GM18907 (cell line): ENCODE measurements around the gene AQP9.
"Not testable (repeated sequence)": the region's sequence is repeated elsewhere in the genome, so short reads cannot be mapped to it uniquely, and the experiment has no call there.

Source experiments
- ATAC-seq: cut with Tn5 transposase; IDR thresholded peaks from one replicate; pipeline ENCODE4 v1.9.1; 2021; ENCODE audit warnings: mild to moderate bottlenecking, moderate library complexity; ENCODE audit not compliant: unreplicated experiment

Gene AQP9

DNA sequence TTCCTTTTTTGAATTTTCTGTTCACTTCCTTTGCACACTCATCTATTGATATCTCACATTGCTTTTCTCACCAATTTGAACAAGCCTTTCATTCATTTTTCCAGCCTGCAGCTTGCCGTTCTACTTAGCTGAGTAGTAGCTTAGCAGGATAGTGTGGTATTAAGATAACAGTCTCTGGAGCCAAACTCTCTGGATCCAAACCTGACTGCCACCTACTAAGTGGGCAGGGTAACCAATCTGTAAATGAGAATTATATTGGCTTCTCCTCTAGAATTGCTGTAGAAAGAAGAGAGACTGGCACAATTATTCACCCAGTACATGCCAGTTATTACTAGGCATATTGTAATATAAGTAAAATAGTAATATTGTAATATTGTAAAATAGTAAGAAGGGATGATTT is 40.5 kb downstream of the AQP9 start:
- no peak for ATAC-seq

DNA sequence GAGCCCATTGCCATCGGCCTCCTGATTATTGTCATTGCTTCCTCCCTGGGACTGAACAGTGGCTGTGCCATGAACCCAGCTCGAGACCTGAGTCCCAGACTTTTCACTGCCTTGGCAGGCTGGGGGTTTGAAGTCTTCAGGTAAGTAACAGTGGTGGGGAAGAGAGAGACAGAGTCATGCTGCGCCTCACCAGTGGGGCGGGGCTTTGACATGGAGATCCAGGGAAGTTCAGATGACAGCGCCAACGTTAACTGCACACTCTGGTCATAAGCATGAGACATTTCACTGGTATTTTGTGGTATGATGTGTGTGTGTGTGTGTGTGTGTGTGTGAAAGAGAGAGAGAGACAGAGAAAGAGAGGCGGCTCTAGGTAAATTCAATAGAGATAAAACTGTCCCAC is 41.0 kb downstream of the AQP9 start:
- ATAC-seq = no peak

GRCh38 chr15:58179741-58180381 is 41.7 kb downstream of the AQP9 start:
- ATAC-seq = no peak

- no peak for ATAC-seq
Observed at GRCh38 chr15:58182460-58183163, 44.4 kb downstream of the AQP9 start.

DNA sequence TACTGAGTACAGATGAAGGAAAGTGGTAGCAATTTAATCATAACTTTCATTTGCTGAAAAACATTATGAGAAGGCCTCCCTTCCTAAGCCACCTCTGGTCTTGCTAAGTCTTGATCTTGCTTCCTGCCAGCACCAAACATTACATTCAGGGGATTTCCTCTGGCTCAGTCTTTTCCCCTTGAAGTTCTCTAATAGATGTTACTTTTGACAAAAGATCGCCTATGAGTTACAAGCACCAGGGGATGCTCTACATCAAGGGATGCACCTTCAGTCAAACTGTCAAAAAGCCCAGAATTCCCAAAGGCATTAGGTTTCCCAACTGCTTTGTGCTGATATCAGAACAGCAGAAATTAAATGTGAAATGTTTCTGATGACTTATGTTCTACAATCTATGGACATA is 47.3 kb downstream of the AQP9 start:
- ATAC-seq = no peak

DNA sequence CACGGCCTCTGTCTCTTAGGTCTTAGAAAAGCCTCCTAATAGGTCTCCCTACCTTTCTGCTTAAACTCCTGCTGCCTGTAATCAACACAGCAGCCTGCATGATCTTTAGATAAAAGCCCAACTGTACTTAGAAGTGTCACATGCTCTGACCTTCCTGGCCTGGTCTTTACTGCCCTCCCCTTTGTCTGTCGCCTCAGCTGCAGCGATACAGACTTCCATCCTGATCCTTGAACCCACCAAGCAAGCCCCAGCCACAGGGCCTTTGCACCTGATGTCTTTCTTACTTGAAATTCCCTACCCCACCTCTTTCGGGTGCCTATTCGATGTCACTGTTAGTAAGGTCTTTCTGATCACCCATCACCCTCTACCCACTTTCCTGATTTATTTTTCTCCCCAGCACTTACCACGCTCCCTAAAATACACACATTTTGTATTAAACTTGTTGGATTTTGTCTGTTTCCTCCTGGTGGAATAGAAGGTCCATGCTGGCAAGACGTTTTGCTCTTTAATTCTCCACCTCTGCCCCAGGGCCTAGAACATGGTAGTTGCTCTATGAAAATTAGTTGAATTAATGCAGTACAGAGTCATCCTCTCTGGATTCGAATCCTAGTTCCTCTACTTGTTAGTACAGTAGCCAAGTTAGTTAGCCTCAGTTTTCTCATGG is 51.1 kb downstream of the AQP9 start:
- no peak for ATAC-seq

GRCh38 chr15:58190419-58190818 is 52.2 kb downstream of the AQP9 start:
- ATAC-seq = no peak

DNA sequence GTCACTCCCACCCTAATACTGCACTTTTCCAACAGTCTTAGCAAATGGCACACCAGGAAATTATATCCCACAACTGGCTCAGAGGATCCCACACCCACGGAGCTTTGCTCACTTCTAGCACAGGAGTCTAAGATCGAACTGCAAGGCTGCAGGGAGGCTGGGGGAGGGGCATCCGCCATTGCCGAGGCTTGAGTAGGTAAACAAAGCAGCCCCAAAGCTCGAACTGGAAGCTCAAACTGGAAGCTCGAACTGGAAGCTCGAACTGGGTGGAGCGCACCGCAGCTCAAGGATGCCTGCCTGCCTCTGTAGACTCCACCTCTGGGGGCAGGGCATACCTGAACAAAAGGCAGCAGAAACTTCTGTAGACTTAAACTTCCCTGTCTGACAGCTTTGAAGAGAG is 55.5 kb downstream of the AQP9 start:
- ATAC-seq = not testable (repeated sequence)

DNA sequence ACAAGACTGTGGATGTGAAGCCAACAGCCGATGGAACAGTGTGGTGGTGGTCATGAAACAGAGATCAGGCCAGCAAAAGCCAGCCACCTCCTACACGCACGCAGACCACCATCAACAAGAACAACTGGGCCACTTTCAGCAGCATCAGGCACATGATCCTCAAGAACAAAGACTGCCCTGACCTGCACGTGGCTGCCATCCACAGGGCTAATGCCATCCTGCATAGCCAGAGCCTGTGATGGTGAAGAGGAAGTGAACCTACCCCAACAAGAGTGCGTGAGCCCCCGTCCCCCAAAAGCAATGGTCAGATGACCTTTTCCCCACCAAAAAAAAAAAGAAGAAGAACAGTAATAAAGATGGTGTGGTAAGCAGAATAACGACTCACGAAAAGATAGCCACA is 62.6 kb downstream of the AQP9 start:
- ATAC-seq = no peak

- no peak for ATAC-seq
Observed at GRCh38 chr15:58201516-58201915, 63.3 kb downstream of the AQP9 start.

DNA sequence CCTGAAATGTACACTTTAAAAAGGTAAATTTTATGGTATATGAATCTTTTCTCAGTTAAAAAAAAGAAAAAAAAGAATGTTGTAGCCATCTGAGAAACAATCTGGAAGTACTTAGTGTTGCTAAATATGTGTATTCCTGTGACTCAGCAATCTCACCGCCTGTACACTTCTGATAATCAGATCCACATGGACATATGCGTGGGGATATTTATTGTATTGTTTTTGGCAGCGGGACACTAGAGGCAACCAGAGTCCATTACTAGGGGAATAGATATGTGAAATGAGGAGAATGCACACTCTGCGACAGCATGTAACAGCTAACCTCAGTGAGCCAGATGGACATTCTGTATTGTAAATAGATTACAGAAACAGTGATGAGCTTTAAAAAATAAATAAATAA is 65.4 kb downstream of the AQP9 start:
- ATAC-seq = no peak

- no peak for ATAC-seq
Observed at GRCh38 chr15:58206151-58206550, 68.0 kb downstream of the AQP9 start.

DNA sequence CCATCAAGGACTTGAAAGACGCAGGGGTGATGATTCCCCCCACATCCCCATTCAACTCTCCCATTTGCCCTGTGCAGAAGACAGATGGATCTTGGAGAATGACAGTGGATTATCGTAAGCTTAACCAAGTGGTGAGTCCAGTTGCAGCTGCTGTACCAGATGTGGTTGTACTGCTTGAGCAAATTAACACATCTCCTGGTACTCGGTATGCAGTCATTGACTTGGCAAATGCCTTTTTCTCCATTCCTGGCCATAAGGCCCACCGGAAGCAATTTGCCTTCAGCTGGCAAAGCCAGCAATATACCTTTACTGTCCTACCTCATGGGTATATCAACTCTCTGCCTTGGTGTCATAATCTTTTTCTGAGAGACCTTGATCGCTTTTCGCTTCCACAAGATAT is 70.0 kb downstream of the AQP9 start:
- ATAC-seq = not testable (repeated sequence)

DNA sequence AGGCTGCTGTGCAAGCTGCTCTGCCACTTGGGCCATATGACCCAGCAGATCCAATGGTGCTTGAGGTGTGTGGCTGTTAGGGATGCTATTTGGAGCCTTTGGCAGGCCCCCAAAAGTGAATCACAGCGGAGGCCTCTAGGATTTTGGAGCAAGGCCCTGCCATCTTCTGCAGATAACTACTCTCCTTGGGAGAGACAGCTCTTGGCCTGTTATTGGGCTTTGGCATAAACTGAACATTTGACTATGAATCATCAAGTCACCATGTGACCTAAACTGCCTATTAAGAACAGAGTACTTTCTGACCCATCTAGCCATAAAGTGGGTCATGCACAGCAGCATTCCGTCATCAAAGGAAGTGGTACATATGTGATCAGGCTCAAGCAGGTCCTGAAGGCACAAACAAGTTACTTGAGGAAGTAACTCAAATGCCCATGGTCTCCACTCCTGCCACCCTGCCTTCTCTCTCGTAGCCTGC is 70.9 kb downstream of the AQP9 start:
- not testable (repeated sequence) for ATAC-seq

GRCh38 chr15:58210031-58210430 is 71.8 kb downstream of the AQP9 start:
- ATAC-seq = not testable (repeated sequence)

- ATAC-seq = no peak
Observed at GRCh38 chr15:58212909-58213526, 74.8 kb downstream of the AQP9 start.

DNA sequence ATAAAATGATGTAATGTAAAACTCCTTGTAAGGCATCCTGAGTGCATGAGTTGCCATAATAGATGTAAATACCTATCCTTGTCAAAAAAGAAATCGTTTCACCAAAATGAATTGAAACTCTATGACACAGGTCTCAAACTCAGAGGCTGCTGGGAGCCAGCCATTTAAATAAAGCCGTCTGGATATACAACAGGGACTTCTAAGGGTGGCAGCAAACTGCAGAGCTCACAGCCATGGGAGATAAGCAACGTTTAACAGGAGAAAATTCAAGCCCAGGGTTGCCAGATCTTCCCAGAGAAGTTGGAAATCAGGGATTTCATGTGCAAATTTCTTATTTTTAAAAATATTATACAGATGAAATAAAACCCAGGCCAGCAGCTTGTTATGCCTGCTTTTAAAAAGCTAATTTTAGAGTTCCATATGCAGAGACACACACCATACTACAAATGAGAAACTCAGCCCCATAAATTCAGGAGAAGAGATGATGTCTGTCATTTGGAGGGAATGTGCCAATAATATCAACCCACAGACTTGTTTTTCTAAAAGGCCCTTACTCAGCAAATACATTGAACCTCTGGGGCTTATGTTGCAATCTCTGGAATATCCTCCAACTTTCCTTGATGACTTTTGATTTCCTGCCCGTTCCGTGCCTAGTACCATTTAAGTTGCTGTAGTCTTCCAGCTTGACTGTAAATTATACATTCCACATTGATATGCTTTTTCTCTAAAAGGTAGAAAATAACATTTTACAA is 75.6 kb downstream of the AQP9 start:
- no peak for ATAC-seq

GRCh38 chr15:58214591-58215340 is 76.6 kb downstream of the AQP9 start:
- ATAC-seq = no peak

DNA sequence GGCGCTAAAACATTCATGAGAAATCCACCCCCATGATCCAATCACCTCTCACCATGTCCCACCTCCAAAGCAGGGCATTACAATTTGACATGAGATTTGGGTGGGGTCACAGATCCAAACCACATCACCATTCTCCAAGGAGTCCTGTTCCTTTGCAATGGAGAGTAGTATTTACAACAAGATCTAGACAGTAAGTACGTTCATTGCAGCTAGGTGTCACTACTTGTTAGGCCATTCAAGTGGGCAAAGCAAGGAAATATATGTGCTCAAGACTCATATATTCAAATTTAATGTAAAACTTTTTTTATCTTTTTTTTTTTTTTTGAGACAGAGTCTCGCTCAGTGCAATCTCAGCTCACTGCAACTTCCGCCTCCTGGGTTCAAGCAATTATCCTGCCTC is 79.3 kb downstream of the AQP9 start:
- ATAC-seq = no peak

- no peak for ATAC-seq
Observed at GRCh38 chr15:58221591-58222241, 83.5 kb downstream of the AQP9 start.
